GM18858 (cell line): Measurements from ENCODE around the gene TRIM49.
"Not testable (repeated sequence)": the region's sequence is repeated elsewhere in the genome, so short reads cannot be mapped to it uniquely, and the experiment has no call there.

Experiments
- ATAC-seq: cut with Tn5 transposase; IDR thresholded peaks from one replicate; pipeline ENCODE4 v1.9.1; 2021; ENCODE audit not compliant: unreplicated experiment

The TRIM49 gene, protein sequence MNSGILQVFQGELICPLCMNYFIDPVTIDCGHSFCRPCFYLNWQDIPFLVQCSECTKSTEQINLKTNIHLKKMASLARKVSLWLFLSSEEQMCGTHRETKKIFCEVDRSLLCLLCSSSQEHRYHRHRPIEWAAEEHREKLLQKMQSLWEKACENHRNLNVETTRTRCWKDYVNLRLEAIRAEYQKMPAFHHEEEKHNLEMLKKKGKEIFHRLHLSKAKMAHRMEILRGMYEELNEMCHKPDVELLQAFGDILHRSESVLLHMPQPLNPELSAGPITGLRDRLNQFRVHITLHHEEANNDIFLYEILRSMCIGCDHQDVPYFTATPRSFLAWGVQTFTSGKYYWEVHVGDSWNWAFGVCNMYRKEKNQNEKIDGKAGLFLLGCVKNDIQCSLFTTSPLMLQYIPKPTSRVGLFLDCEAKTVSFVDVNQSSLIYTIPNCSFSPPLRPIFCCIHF

DNA sequence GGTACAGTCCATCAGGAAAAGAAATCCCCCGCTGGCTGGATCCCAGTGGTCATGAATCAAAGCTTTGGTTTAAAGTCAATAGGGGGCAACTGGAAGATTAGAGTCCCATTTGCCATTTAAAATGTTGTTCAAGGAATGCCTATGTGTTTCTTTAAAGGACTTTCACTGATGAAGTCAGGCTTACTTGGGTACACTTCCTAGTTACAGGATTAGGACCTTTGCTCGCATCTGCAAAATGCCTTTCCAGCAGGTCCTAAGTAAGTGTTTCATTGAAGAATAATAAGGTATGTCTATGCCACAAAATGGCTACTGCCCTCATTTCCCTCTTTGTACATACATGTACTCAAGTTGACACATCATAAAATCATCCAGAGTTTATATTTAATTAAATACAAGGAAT lies at the start of gene TRIM49:
Gene TRIM49 (minus strand): TSS at position 101 of the 400 bp plus-strand sequence. CDS start 4,106 bp downstream, outside the sequence.
- ATAC-seq = not testable (repeated sequence)

DNA sequence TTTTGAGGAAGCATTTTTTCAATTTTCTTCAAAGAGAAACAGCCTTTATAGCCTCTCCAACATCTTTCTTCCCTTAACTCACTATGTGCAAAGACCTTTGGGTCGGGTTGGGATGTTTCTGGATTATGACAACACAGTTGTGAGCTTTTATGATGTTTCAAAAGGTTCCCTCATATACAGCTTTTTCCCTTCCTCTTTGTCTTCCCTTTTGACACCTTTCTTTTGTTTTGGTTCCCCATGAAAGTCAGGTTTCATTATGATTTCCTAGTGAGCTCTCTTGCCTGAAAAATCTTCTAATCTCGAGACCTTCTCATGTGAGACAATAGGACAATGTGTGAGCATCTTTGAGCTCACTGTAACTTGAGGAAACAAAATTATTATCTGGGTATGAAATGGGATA lies 18.3 kb upstream of the TRIM49 start:
- not testable (repeated sequence) for ATAC-seq

DNA sequence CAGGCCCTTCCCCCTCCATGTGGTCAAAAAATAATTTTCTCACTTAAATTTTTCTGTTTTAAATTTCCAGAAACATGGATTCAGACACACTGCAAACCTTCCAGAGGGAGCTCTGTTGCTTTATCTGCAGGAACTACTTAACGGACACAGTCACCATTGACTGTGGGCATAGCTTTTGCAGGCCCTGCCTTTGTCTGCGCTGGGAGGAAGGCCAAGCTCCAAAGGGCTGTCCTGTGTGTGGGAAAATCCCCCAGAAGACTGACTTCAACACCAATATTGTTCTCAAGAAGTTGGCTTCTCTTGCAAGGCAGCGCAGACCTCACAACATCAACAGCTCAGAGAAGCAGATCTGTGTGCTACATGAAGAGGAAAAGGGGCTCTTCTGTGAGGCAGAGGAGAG lies 11.6 kb upstream of the TRIM49 start:
- ATAC-seq = not testable (repeated sequence)

DNA sequence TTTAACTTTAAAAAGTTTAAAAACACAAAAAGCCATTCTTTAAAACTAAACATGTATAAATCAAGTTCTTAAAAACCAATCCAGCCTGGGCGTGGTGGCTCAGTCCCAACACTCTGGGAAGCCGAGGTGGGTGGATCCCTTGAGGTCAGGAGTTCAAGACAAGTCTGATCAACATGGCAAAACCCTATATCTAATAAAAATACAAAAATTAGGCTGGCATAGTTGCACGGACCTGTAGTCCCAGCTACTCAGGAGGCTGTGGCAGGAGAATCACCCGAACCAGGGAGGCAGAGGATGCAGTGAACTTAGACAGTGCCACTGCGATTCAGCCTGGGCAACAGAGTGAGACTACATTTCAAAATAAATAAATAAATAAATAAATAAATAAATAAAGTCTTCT lies 5.2 kb upstream of the TRIM49 start:
- ATAC-seq = not testable (repeated sequence)

DNA sequence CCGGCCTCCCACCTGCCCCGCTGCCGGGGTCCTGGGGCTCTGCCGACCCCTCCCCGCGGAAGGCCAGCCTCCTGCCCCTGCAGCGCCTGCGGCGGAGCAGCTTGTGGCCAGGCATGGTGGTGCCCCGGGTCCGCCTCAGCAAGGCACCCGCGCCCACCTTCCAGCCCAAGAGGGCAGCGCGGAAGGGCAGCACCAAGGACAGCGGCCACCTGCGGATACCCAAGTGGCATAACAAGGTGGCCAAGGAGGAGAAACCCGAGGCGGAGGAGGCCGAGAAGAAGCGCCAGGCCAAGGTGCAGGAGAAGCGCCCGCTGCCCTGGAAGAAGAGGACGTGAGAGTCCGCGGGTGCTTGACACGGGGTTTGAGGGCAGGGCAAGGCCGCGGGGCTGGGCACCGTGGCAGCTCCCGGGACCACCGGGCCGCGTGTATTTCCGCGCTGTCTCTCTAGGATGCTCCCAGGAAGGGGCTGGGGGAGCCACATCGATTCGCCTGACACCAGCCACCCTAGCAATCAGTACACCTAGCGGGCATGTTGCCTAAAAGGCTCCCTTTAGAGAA lies 20.8 kb downstream of the TRIM49 start:
- ATAC-seq = not testable (repeated sequence)

DNA sequence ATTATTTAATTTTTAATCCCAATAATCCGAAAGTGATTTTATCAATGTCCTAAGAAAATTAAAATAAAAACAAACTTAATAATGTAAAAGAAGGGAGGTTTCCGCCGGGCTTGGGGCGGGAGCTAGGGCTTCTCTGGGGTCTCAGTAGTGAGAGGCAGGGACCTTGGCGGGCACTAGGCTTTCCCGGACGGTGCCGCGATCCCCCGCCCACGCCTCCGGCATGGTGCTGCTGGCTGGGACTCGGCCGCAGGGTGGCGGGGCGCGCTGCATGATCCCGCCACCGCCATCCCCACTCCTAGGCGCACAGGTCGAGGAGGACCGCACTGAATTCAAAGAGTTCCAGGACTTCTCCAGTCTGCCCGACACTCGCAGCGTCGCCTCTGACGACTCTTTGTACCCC lies 22.6 kb downstream of the TRIM49 start:
- not testable (repeated sequence) for ATAC-seq

DNA sequence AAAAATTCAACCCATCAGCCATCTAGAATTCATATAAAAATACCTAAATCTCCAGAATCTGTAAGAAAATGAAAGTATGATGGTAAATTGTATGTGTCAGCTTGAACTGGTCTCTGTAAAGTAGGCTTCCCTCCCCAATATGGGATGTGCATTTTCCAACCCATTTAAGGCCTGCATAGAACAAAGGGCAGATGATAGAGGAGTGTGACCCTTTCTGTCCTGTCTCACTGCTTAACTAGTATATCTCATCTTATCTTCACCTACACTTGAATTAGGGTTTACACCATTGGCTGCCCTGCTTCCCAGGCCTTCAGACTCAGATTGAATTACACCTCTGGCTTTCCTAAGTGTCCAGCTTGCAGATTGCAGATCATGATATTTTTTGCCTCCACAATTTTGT lies 57.6 kb downstream of the TRIM49 start:
- not testable (repeated sequence) for ATAC-seq
